Stimulated activated CD8-positive, alpha-beta memory T cell treated with anti-CD3 and anti-CD28 coated beads, Interleukin-12 subunit alpha, Interleukin-12 subunit beta, amount 100 ng/mL, for 4 hours (primary cell): Measurements from ENCODE around the gene TRIM37.

Source experiments
- DNase-seq: peaks from one replicate; pipeline ENCODE4 v3.0.0-alpha.2; 2020; ENCODE audit warnings: low read depth

Gene TRIM37

GRCh38 chr17:59037960-59038359, 68.7 kb downstream of the TRIM37 start:
- no peak for DNase-seq

- no peak for DNase-seq
Measured at GRCh38 chr17:59030811-59031210, 75.9 kb downstream of the TRIM37 start.

GRCh38 chr17:59028328-59028727, 78.4 kb downstream of the TRIM37 start:
- DNase-seq, result no peak

GRCh38 chr17:59027750-59028149, 78.9 kb downstream of the TRIM37 start:
- no peak for DNase-seq

GRCh38 chr17:59026176-59026939, 80.3 kb downstream of the TRIM37 start:
- no peak for DNase-seq

GRCh38 chr17:59024916-59025315, 81.8 kb downstream of the TRIM37 start:
- no peak for DNase-seq

GRCh38 chr17:59018019-59018418, 88.7 kb downstream of the TRIM37 start:
- DNase-seq, result no peak

GRCh38 chr17:59011975-59012374, 94.7 kb downstream of the TRIM37 start:
- DNase-seq, result no peak

GRCh38 chr17:59010026-59010425, 96.7 kb downstream of the TRIM37 start:
- DNase-seq, result no peak

GRCh38 chr17:59008737-59009136, 97.9 kb downstream of the TRIM37 start:
- no peak for DNase-seq

- no peak for DNase-seq
Measured at GRCh38 chr17:59007995-59008394, 98.7 kb downstream of the TRIM37 start.

- DNase-seq, result peak; percentile 33
Measured at GRCh38 chr17:59004338-59005111, 102.2 kb downstream of the TRIM37 start.

GRCh38 chr17:59003860-59004259, 102.8 kb downstream of the TRIM37 start:
- DNase-seq, result no peak

GRCh38 chr17:59002848-59003247, 103.8 kb downstream of the TRIM37 start:
- no peak for DNase-seq

GRCh38 chr17:59002126-59002525, 104.6 kb downstream of the TRIM37 start:
- DNase-seq, result no peak

- DNase-seq, result peak; percentile 51
Measured at GRCh38 chr17:59001158-59001814, 105.4 kb downstream of the TRIM37 start.

- DNase-seq, result no peak
Measured at GRCh38 chr17:59000022-59000421, 106.7 kb downstream of the TRIM37 start.

GRCh38 chr17:58999500-58999899, 107.2 kb downstream of the TRIM37 start:
- DNase-seq, result no peak

GRCh38 chr17:58998871-58999270, 107.8 kb downstream of the TRIM37 start:
- DNase-seq, result no peak

GRCh38 chr17:58997756-58998553, 108.7 kb downstream of the TRIM37 start:
- DNase-seq, result no peak

GRCh38 chr17:58996968-58997367, 109.7 kb downstream of the TRIM37 start:
- DNase-seq, result no peak
